MM.1S (cell line): ENCODE measurements around the gene CRTAP.

Experiments used
- DNase-seq: peaks from one replicate; pipeline ENCODE4 v3.0.0-alpha.2; 2015
- H2AFZ ChIP-seq: fragments of 300-600 bp; sonication (generic); 2 replicates; pipeline ENCODE4 v1.6.0; 2016; ENCODE audit warnings: antibody characterized with exemption, low read length
- H3F3A ChIP-seq: fragments of 300-600 bp; sonication (generic); 2 replicates; pipeline ENCODE4 v1.6.1; 2016; ENCODE audit warnings: mild to moderate bottlenecking, antibody characterized with exemption, low read length, moderate library complexity, mixed read lengths; ENCODE audit not compliant: insufficient read depth
- H3K27ac ChIP-seq: fragments of 300-600 bp; sonication (generic); 2 replicates; pipeline ENCODE4 v1.5.1; 2016; ENCODE audit warnings: mild to moderate bottlenecking, low read length
- H3K27me3 ChIP-seq: fragments of 300-600 bp; sonication (generic); replicated peaks from 2 replicates; pipeline ENCODE4 v1.6.0; 2016; ENCODE audit warnings: low read length; ENCODE audit not compliant: insufficient read depth
- H3K36me3 ChIP-seq: fragments of 300-600 bp; sonication (generic); replicated peaks from 2 replicates; pipeline ENCODE4 v1.6.1; 2016; ENCODE audit warnings: mild to moderate bottlenecking, low read length, mixed read lengths; ENCODE audit not compliant: insufficient read depth
- H3K4me1 ChIP-seq: fragments of 300-600 bp; sonication (generic); 2 replicates; pipeline ENCODE4 v1.6.1; 2016; ENCODE audit warnings: low read length, mixed read lengths
- H3K4me2 ChIP-seq: fragments of 300-600 bp; sonication (generic); 2 replicates; pipeline ENCODE4 v1.6.0; 2016; ENCODE audit warnings: low read depth, low read length
- H3K4me3 ChIP-seq: fragments of 300-600 bp; sonication (generic); 2 replicates; pipeline ENCODE4 v1.5.1; 2016; ENCODE audit warnings: low read length, mixed read lengths
- H3K79me2 ChIP-seq: fragments of 300-600 bp; sonication (generic); 2 replicates; pipeline ENCODE4 v1.6.1; 2016; ENCODE audit warnings: mixed run types, low read length, mixed read lengths
- H3K9ac ChIP-seq: fragments of 300-600 bp; sonication (generic); 2 replicates; pipeline ENCODE4 v1.6.1; 2016; ENCODE audit warnings: low read length, mixed read lengths
- H3K9me2 ChIP-seq: fragments of 300-600 bp; sonication (generic); replicated peaks from 2 replicates; pipeline ENCODE4 v1.6.1; 2016; ENCODE audit warnings: mild to moderate bottlenecking, low read length, mixed read lengths; ENCODE audit not compliant: insufficient read depth
- H3K9me3 ChIP-seq: fragments of 300-600 bp; sonication (generic); replicated peaks from 2 replicates; pipeline ENCODE4 v1.6.1; 2016; ENCODE audit warnings: mild to moderate bottlenecking, low read length, mixed read lengths; ENCODE audit not compliant: insufficient read depth
- H4K20me1 ChIP-seq: fragments of 300-600 bp; sonication (generic); 2 replicates; pipeline ENCODE4 v1.6.1; 2016; ENCODE audit warnings: mild to moderate bottlenecking, low read length, moderate library complexity, mixed read lengths; ENCODE audit not compliant: insufficient read depth
- CTCF ChIP-seq: fragments of 300-600 bp; sonication (generic); IDR thresholded peaks from 2 replicates; pipeline ENCODE4 v1.5.1; 2016; ENCODE audit warnings: antibody characterized with exemption, low read length, mixed read lengths
- EZH2 ChIP-seq: fragments of 300-600 bp; sonication (generic); optimal IDR thresholded peaks from 2 replicates; pipeline ENCODE3; 2017; ENCODE audit warnings: low read depth, mild to moderate bottlenecking, antibody characterized with exemption, low read length, mixed read lengths
- EZH2phosphoT487 ChIP-seq: fragments of 300-600 bp; sonication (generic); IDR thresholded peaks from 2 replicates; pipeline ENCODE4 v1.6.1; 2018; ENCODE audit warnings: antibody characterized with exemption, low read length

CRTAP gene

GRCh38 chr3:33093847-33094246 is 20.0 kb upstream of the CRTAP start:
- Histone ChIP-seq H3K9me2 (no peaks in the 10 kb centered on the region), H3F3A (peaks cover 6% of the 10 kb centered on the region; the same call in 1 of the 2 replicates), H4K20me1 (peaks cover 11% of the 10 kb centered on the region; the same call in 1 of the 2 replicates), H3K4me1 (peaks cover 20% of the 10 kb centered on the region), H3K4me3 (no peak overlapping the region), H3K79me2 (peaks cover 56% of the 10 kb centered on the region), H3K27me3 (no peaks in the 10 kb centered on the region), H3K9me3 (no peaks in the 10 kb centered on the region), H3K27ac (no peak overlapping the region), H3K36me3 (no peaks in the 10 kb centered on the region), H2AFZ (no peak overlapping the region), H3K9ac (no peak overlapping the region), H3K4me2 (no peak overlapping the region)
- TF ChIP-seq CTCF (no peak), EZH2 (no peak), EZH2phosphoT487 (no peak)
- DNase-seq = no peak

GRCh38 chr3:33095436-33095835 is 18.4 kb upstream of the CRTAP start:
- no peak overlapping the region for H3K9ac ChIP-seq
- H4K20me1 ChIP-seq = peaks cover 11% of the 10 kb centered on the region; the same call in 1 of the 2 replicates
- no peak for DNase-seq
- no peaks in the 10 kb centered on the region for H3K9me3 ChIP-seq
- H3K4me1 ChIP-seq = peaks cover 7% of the 10 kb centered on the region
- H3K4me2 ChIP-seq = peak overlapping the region; percentile 89
- TF ChIP-seq EZH2 (no peak), EZH2phosphoT487 (no peak)
- H2AFZ ChIP-seq = no peak overlapping the region
- H3K27me3 ChIP-seq = no peaks in the 10 kb centered on the region
- H3K9me2 ChIP-seq = no peaks in the 10 kb centered on the region
- H3K79me2 ChIP-seq = peaks cover 50% of the 10 kb centered on the region
- H3K27ac ChIP-seq = no peak overlapping the region
- H3F3A ChIP-seq = no peaks in the 10 kb centered on the region
- H3K36me3 ChIP-seq = no peaks in the 10 kb centered on the region
- H3K4me3 ChIP-seq = peak overlapping the region; percentile 94

- H3K4me1 ChIP-seq = peaks cover 7% of the 10 kb centered on the region
- H3K9ac ChIP-seq = peak overlapping the region; percentile 99
- TF ChIP-seq EZH2phosphoT487 = no peak
- no peak for TF ChIP-seq CTCF
- no peak for TF ChIP-seq EZH2
- no peaks in the 10 kb centered on the region for H3F3A ChIP-seq
- peak overlapping the region; percentile 94 for H3K4me3 ChIP-seq
- no peaks in the 10 kb centered on the region for H3K9me2 ChIP-seq
- peaks cover 11% of the 10 kb centered on the region; the same call in 1 of the 2 replicates for H4K20me1 ChIP-seq
- H3K4me2 ChIP-seq = peak overlapping the region; percentile 89
- H2AFZ ChIP-seq = peak overlapping the region; percentile 99
- no peaks in the 10 kb centered on the region for H3K9me3 ChIP-seq
- no peaks in the 10 kb centered on the region for H3K36me3 ChIP-seq
- DNase-seq = peak; percentile 56
- H3K79me2 ChIP-seq = peaks cover 46% of the 10 kb centered on the region
- H3K27me3 ChIP-seq = no peaks in the 10 kb centered on the region
- peak overlapping the region; percentile 59; the same call in 1 of the 2 replicates for H3K27ac ChIP-seq
Observed at GRCh38 chr3:33096093-33096868, 17.5 kb upstream of the CRTAP start.

GRCh38 chr3:33099109-33099645 is 14.6 kb upstream of the CRTAP start:
- no peaks in the 10 kb centered on the region for H3K9me3 ChIP-seq
- no peaks in the 10 kb centered on the region for H3K36me3 ChIP-seq
- H3K27ac ChIP-seq = no peak overlapping the region
- no peak for TF ChIP-seq CTCF
- no peak for TF ChIP-seq EZH2phosphoT487
- no peak for TF ChIP-seq EZH2
- H4K20me1 ChIP-seq = no peaks in the 10 kb centered on the region
- H3K4me1 ChIP-seq = peaks cover 7% of the 10 kb centered on the region
- no peaks in the 10 kb centered on the region for H3K9me2 ChIP-seq
- H3K79me2 ChIP-seq = peaks cover 21% of the 10 kb centered on the region
- no peak for DNase-seq
- no peaks in the 10 kb centered on the region for H3K27me3 ChIP-seq
- H2AFZ ChIP-seq = no peak overlapping the region
- no peak overlapping the region for H3K9ac ChIP-seq
- no peak overlapping the region for H3K4me3 ChIP-seq
- no peaks in the 10 kb centered on the region for H3F3A ChIP-seq
- H3K4me2 ChIP-seq = no peak overlapping the region
